Measurements from ENCODE around the gene MTMR8.
"Not testable (repeated sequence)": the region's sequence is repeated elsewhere in the genome, so short reads cannot be mapped to it uniquely, and the experiment has no call there.

MTMR8 gene

DNA sequence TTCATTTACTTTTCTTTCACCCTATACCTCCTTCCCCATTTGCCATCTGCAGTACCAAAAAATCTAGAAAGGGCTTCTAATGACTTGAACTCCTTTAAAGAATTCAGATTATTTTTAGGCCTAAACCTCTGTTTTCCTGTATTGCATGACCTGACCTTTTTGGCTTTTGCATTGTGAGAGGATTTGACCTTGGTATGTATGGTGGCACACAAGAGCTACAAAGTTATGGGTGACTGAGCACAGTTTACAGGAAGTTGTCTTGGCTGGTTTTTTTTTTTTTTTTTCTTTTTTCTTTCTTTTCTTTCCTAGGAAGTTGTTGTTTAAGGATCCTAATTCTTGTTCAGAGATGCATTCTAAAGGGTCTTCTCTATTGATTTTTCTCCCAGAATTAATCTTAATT, 32.0 kb upstream of the MTMR8 start:
- in situ Hi-C loops (cut with HindIII; ENCODE audit: low sequenced_read_pairs): no loop called here
- no peak overlapping the region for H3K4me3 ChIP-seq (ENCODE audit: low read depth, low read length)
- TF ChIP-seq, protein P1, sequence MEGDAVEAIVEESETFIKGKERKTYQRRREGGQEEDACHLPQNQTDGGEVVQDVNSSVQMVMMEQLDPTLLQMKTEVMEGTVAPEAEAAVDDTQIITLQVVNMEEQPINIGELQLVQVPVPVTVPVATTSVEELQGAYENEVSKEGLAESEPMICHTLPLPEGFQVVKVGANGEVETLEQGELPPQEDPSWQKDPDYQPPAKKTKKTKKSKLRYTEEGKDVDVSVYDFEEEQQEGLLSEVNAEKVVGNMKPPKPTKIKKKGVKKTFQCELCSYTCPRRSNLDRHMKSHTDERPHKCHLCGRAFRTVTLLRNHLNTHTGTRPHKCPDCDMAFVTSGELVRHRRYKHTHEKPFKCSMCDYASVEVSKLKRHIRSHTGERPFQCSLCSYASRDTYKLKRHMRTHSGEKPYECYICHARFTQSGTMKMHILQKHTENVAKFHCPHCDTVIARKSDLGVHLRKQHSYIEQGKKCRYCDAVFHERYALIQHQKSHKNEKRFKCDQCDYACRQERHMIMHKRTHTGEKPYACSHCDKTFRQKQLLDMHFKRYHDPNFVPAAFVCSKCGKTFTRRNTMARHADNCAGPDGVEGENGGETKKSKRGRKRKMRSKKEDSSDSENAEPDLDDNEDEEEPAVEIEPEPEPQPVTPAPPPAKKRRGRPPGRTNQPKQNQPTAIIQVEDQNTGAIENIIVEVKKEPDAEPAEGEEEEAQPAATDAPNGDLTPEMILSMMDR (IDR thresholded peaks at IDR 0.05; ENCODE audit: low read depth, low read length, missing control alignments): no peak
- DNase-seq (ENCODE audit: low read depth): no peak

DNA sequence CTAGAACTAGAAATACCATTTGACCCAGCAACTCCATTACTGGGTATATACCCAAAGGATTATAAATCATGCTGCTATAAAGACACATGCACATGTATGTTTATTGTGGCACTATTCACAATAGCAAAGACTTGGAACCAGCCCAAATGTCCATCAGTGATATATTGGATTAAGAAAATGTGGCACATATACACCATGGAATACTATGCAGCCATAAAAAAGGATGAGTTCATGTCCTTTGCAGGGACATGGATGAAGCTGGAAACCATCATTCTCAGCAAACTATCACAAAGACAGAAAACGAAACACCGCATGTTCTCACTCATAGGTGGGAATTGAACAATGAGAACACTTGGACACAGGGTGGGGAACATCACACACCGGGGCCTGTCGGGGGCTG, 14.5 kb upstream of the MTMR8 start:
- H3K4me3 ChIP-seq (ENCODE audit: low read depth, low read length); DNase-seq (ENCODE audit: low read depth); in situ Hi-C loops (cut with HindIII; ENCODE audit: low sequenced_read_pairs): not testable (repeated sequence)

DNA sequence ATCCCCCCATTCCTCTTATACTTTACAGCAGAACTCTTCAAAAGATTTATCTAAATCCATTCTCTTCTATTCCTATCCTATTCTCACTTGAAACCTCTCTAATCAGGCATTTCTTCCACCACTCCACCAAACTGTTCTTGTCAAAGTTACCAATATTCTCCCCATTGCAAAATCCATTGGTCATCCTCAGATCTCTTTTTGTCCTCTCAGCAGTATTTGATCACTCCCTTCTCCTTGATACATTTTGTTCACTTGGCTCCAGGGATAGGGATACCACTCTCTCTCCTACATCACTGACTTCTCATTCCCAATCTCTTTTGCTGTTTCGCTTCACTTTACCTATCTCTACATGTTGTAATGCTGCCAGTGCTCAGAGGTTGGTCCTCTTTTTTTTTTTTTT, 2.8 kb upstream of the MTMR8 start:
- in situ Hi-C loops (cut with HindIII; ENCODE audit: low sequenced_read_pairs): no loop called here

DNA sequence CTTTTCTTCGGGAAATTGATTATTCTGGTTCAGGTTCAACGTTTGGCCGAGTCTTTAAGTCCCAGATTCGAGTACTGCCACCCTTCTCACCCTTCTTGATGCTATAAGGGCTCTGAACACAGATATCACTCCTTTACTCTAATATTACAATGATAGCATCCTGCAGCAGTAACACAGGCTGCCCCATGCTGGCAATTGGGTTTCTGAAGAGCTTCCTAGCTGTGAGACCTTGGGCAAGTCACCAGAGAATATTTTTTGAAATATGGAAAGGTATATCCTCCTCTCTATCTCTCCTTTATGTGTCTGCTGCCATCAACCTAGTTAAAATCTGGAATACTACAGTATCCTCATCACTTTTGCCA, 297 bp upstream of the MTMR8 start:
- in situ Hi-C loops (cut with HindIII; ENCODE audit: low sequenced_read_pairs): no loop called here
- TF ChIP-seq, protein P1 (IDR thresholded peaks at IDR 0.05; ENCODE audit: low read depth, low read length, missing control alignments): no peak
- DNase-seq (ENCODE audit: low read depth): no peak
- H3K4me3 ChIP-seq (ENCODE audit: low read depth, low read length): peak overlapping the region; percentile 44

More for the DNA sequence above, 2.8 kb upstream of the MTMR8 start:
- TF ChIP-seq, protein P1 (IDR thresholded peaks at IDR 0.05; ENCODE audit: low read depth, low read length, missing control alignments): no peak
- no peak for DNase-seq (ENCODE audit: low read depth)
- no peak overlapping the region for H3K4me3 ChIP-seq (ENCODE audit: low read depth, low read length)

DNA sequence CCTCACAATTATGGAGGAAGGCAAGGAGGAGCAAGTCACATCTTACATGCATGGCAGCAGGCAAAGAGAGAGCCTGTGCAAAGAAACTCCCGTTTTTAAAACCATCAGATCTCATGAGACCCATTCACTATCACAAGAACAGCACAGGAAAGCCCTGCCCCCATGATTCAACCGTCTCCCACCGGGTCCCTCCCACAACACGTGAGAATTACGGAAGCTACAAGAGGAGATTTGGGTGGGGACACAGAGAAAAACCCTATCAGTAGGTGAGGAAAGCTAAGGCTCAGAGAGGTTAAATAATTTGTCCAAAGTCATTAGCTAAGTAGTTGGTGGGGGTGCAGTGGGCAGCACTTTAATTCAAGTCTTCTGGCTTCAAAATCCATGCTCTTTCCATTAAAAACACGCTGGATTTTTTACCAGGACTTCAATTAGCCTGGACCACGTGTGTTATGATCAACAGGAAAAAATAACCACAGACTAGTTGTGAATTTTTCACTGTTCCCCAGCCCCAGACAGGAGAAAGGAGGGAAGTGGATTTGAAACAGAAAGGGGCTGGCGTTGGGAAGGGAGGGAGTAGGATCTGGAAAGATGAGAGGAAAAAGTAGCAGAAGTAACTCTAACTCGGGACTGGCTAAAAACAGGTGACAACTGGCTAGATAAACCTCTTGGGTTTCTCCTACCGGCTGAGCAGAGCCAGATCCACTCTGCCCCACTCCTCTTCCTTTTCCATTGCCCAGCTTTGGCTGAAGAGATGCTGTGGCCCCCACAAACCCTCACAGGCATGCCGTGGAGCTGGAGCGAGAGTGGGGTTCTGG, 986 bp downstream of the MTMR8 start:
- DNase-seq (ENCODE audit: low read depth): no peak

DNA sequence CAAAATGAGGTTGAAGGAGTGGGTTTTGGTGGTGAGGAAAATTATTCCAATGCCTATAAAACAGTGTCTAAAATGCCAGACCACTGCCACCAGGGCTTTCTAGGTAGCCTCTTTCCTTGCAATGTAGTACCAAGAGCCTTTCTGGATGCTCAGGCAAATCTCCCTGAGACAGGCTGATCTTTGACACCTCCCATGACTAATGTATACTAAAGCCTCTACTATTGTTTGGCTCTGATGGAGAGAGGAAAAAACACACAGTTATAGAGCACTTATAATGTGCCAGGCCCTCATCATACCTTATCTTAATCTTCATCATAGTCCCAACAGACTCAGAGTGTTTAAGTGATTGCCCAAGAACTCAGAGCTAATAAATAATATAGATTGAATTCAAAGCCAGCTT, 5.8 kb downstream of the MTMR8 start:
- DNase-seq (ENCODE audit: low read depth): no peak
- TF ChIP-seq, protein P1 (IDR thresholded peaks at IDR 0.05; ENCODE audit: low read depth, low read length, missing control alignments): no peak
- in situ Hi-C loops (cut with HindIII; ENCODE audit: low sequenced_read_pairs): no loop called here
- no peak overlapping the region for H3K4me3 ChIP-seq (ENCODE audit: low read depth, low read length)

More for the DNA sequence above, 986 bp downstream of the MTMR8 start:
- H3K4me3 ChIP-seq (ENCODE audit: low read depth, low read length): peak overlapping the region; percentile 44
- in situ Hi-C loops (cut with HindIII; ENCODE audit: low sequenced_read_pairs): no loop called here
- TF ChIP-seq, protein P1 (IDR thresholded peaks at IDR 0.05; ENCODE audit: low read depth, low read length, missing control alignments): no peak

DNA sequence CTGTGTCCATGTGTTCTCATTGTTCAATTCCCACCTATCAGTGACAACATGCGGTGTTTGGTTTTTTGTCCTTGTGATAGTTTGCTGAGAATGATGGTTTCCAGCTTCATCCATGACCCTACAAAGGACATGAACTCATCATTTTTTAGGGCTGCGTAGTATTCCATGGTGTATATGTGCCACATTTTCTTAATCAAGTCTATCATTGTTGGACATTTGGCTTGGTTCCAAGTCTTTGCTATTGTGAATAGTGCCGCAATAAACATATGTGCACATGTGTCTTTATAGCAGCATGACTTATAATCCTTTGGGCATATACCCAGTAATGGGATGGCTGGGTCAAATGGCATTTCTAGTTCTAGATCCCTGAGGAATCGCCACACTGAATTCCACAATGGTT, 14.5 kb downstream of the MTMR8 start:
- H3K4me3 ChIP-seq (ENCODE audit: low read depth, low read length); in situ Hi-C loops (cut with HindIII; ENCODE audit: low sequenced_read_pairs); DNase-seq (ENCODE audit: low read depth): not testable (repeated sequence)
